Heart right ventricle (tissue), 16 donors: ENCODE results near the gene TAS2R30. TPM values are rescaled to one million over a fixed set of nuclear protein-coding genes. Genes with fewer than 3 reads are reported as not detected.

Source experiments
- ATAC-seq, 8 donors: fragments of 200-7000 bp; cut with Tn5 transposase; one replicate each; pipeline ENCODE4 v1.9.1; 2020; ENCODE audit warnings: mild to moderate bottlenecking in 8 of 8, moderate library complexity in 8 of 8, moderate number of reproducible peaks in 1 of 8
- DNase-seq, 2 donors: peaks; one replicate each; pipeline ENCODE4 v3.0.0-alpha.2; 2020
- H3K27ac ChIP-seq, 10 donors: fragments of 200-600 bp; sonication (generic) in 2 of 10; one replicate each; pipeline versions ENCODE4 v1.5.0 to v1.8.0; 2020 to 2022; ENCODE audit warnings: mild to moderate bottlenecking in 3 of 10
- H3K27me3 ChIP-seq, 7 donors: fragments of 200-600 bp; one replicate each; pipeline ENCODE4 v1.8.0; 2021 to 2022; ENCODE audit warnings: mild to moderate bottlenecking in 2 of 7
- H3K36me3 ChIP-seq, 9 donors: fragments of 200-600 bp; sonication (generic) in 1 of 9; one replicate each; pipeline versions ENCODE4 v1.5.0 to v1.8.0; 2020 to 2022; ENCODE audit warnings: mild to moderate bottlenecking in 2 of 9
- H3K4me1 ChIP-seq, 9 donors: fragments of 200-600 bp; sonication (generic) in 1 of 9; one replicate each; pipeline versions ENCODE4 v1.5.0 to v1.8.0; 2020 to 2022; ENCODE audit warnings: mild to moderate bottlenecking in 4 of 9
- H3K4me3 ChIP-seq, 10 donors: fragments of 200-600 bp; sonication (generic) in 2 of 10; one replicate each; pipeline versions ENCODE4 v1.5.0 to v1.8.0; 2020 to 2022; ENCODE audit warnings: mild to moderate bottlenecking in 7 of 10, moderate library complexity in 2 of 10
- H3K9me3 ChIP-seq, 11 donors: fragments of 200-600 bp in 10 of 11; sonication (generic) in 2 of 11; one replicate each; pipeline versions ENCODE4 v1.5.0 to v1.8.0; 2013 to 2022; ENCODE audit warnings: mild to moderate bottlenecking in 2 of 11, control low read depth in 1 of 11, moderate library complexity in 1 of 11
- CTCF ChIP-seq, 9 donors: fragments of 200-600 bp; sonication (generic) in 2 of 9; IDR thresholded peaks; one replicate each; pipeline versions ENCODE4 v1.5.0 to v1.8.0; 2021 to 2022; ENCODE audit warnings: antibody characterized with exemption in 9 of 9, mild to moderate bottlenecking in 5 of 9, moderate library complexity in 1 of 9
- WGBS, 2 donors: extraction: QIAGEN DNeasy Blood & Tissue Kit; methylation state at CpG; one replicate each; pipeline ENCODE4 v1.1.7; 2013; ENCODE audit warnings: inconsistent platforms in 1 of 2; 5-methylcytosine and 5-hydroxymethylcytosine counted together
- intact Hi-C, 10 donors: fragments of 100-400 bp; cut with DNase I; formaldehyde crosslinking; loops; one replicate each; pipeline versions ENCODE4 v1.11.1 to v1.14.2; 2022
- long read RNA-seq, 3 donors: library from polyadenylated mRNA; unstranded; transcript quantifications; one replicate each; pipeline ENCODE4 v2.0.0, GENCODE V29; 2020 to 2021
- polyA plus RNA-seq, 2 donors: library from polyadenylated mRNA; stranded (reverse); fragments of 200-250 nt; gene quantifications; one replicate each; pipeline ENCODE4 v1.2.3, GENCODE V29; 2013
- total RNA-seq, 10 donors: library from RNA; stranded (reverse); fragmentation: NEBNext Ultra II Directional in 3 of 10; extraction: Animal tissue kit (Norgen Biotek cat#: 25700) in 3 of 10; gene quantifications; one replicate each; pipeline versions ENCODE4 v1.2.1 to v1.2.4, GENCODE V29; 2021 to 2023
- donor health status: Arrhythmogenic right ventricular cardiomyopathy.
- donor health status: ischemic (EF 13 %, LVEDD 7.1; RV severe dilation, severe dysfunction).
- donor health status: healthy with polysubstance abuse.
- donor health status: DM: no; HTN: yes; CAD: no.
- donor health status: DM: no; HTN: no; CAD: no.
- donor health status: ischemic (EF 25% LVEDD 6.9; RV normal size, moderate dysfunction).
- donor health status: ischemic (EF 25% LVEDD 5.7; RV mildly dilated, moderate dysfunction).
- donor health status: healthy.
- donor health status: DM: yes; HTN: yes; CAD: no.
- donor health status: Ischemic cardiomyopathy.
- donor health status: ischemic (EF 35%, LVEDD 5.7; RV mildly dilated, moderate dysfunction).
- donor health status: nonischemic (EF 11% LVEDD 7.7; RV severe dilation, severe dysfunction).
- donor health status: DM: yes; HTN: yes; CAD: no.
- donor health status: PGD.
- donor health status: ischemic (EF 29% LVEDD 5.4; RV normal size, mild dysfunction).
- donor health status: nonischemic (EF 23%, LVEDD 6.1; RV moderate dilation, normal function).

Gene TAS2R30
- total RNA-seq (1 to 10 TPM in 5 of 10 donors, under 1 TPM in 5; 0.60 to 1.5 (median 1.0) TPM), polyA plus RNA-seq (not detected)
- long read RNA-seq, donor 1, result 0 reads
- long read RNA-seq, donor 2, result 0 reads
- long read RNA-seq, donor 3, result 0 reads

GRCh38 chr12:11134305-11134704, at the start of gene TAS2R30:
TAS2R30 (minus strand) TSS chr12:11134644; CDS start chr12:11134244, 400 bp downstream.
- intact Hi-C loops, result no loop called here
- H3K27me3 ChIP-seq, result no peaks in the 10 kb centered on the region
- WGBS, 2 donors, result 62 to 75% methylated on average over 3 of the region's 3 CpGs
- peaks cover 0 to 35% (median 14%) of the 10 kb centered on the region in 9 donors for H3K4me1 ChIP-seq
- H3K9me3 ChIP-seq, result no peaks in the 10 kb centered on the region
- no peak within 1 kb of the TSS for H3K27ac ChIP-seq
- DNase-seq, result no peak
- no peak within 1 kb of the TSS for H3K4me3 ChIP-seq
- no peak for TF ChIP-seq CTCF (IDR thresholded peaks at IDR 0.05)
- ATAC-seq, result no peak
- peaks cover 0 to under 1% (median 0%) of the 10 kb centered on the region in 9 donors for H3K36me3 ChIP-seq

GRCh38 chr12:11183011-11183410, 48.6 kb upstream of the TAS2R30 start:
- H3K27me3 ChIP-seq, result no peaks in the 10 kb centered on the region
- H3K4me1 ChIP-seq, result no peaks in the 10 kb centered on the region
- no peaks in the 10 kb centered on the region for H3K36me3 ChIP-seq
- H3K4me3 ChIP-seq, result no peak overlapping the region
- no peak for DNase-seq
- no peak for ATAC-seq
- intact Hi-C loops, result no loop called here
- no peak overlapping the region for H3K27ac ChIP-seq
- no peaks in the 10 kb centered on the region for H3K9me3 ChIP-seq
- TF ChIP-seq CTCF (IDR thresholded peaks at IDR 0.05), result no peak

GRCh38 chr12:11182529-11182928, 48.1 kb upstream of the TAS2R30 start:
- no peak overlapping the region for H3K27ac ChIP-seq
- ATAC-seq (no peak), DNase-seq (no peak)
- H3K4me1 ChIP-seq, result no peaks in the 10 kb centered on the region
- no peaks in the 10 kb centered on the region for H3K27me3 ChIP-seq
- H3K36me3 ChIP-seq, result no peaks in the 10 kb centered on the region
- intact Hi-C loops, result no loop called here
- no peaks in the 10 kb centered on the region for H3K9me3 ChIP-seq
- TF ChIP-seq CTCF (IDR thresholded peaks at IDR 0.05), result no peak
- no peak overlapping the region for H3K4me3 ChIP-seq

GRCh38 chr12:11178250-11178649, 43.8 kb upstream of the TAS2R30 start:
- Histone ChIP-seq H3K4me3 (no peak overlapping the region), H3K36me3 (no peaks in the 10 kb centered on the region), H3K27ac (no peak overlapping the region), H3K27me3 (no peaks in the 10 kb centered on the region), H3K9me3 (no peaks in the 10 kb centered on the region), H3K4me1 (peaks cover 0 to 12% (median under 1%) of the 10 kb centered on the region in 9 donors)
- no peak for DNase-seq
- no peak for TF ChIP-seq CTCF (IDR thresholded peaks at IDR 0.05)
- intact Hi-C loops, result loop anchor here in 3 of 10 donors (10.0 kb wide), 2 partner anchors 213 to 223 kb away; no protein-coding TSS in a partner anchor
- WGBS, 2 donors, result 93 to 100% methylated on average over 1 of the region's 1 CpG
- ATAC-seq, result no peak
